ENCODE data around the gene LAMC2. TPM values are rescaled to one million over a fixed set of nuclear protein-coding genes. Genes with fewer than 3 reads are reported as not detected.

Gene LAMC2
- polyA plus RNA-seq, 3 donors, result not detected

DNA sequence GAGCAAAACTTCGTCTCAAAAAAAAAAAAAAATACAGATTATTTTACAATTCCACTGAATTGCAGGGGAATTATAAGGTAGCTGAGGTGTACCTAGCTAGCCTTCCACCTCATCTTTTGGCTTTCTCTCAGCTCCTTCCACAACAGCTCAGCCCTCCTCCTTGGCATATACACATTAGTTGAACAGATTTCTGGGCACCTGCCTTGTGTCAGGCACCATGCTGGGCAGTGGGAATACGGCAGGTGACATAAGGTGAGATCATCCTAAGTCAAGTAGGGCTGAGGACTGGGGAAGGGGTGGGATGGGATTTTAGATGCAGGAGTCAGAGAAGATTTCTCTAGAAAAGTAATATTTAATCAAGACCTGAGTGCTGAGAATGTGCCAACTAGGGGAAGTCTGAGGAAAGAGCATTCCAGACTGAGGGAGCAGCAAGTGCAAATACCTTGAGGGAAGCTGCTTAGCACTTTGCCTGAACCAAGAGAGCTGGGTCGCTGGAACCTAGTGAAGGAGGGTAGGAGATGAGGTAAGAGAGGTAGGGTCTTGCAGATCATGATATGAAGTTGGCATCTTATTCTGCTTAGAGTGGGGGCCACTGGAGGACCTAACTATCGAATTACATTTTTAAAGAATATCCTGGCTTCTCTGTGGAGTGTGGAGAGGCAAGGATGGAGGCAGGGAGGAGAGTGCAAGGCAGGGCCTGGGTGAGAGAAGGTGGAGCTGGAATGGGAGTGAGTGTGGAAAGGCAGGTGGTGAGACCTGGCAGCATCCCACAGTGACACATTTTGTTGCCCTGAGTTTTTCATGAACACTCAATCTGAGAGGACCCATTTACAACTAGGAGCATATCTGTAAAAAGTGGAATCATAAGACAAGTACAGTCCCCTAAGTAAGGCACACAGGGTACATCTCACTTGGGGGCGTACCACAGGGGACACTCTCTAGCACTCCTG lies 28.2 kb downstream of the LAMC2 start:
- no peak overlapping the region for H3K27ac Mint-ChIP-seq
- intact Hi-C loops (cut with micrococcal nuclease), result no loop called here
- H3K4me1 ChIP-seq (ENCODE audit: control insufficient read depth in 1 of 2, insufficient read depth in 2 of 2, low read length in 2 of 2), result no peaks in the 10 kb centered on the region

DNA sequence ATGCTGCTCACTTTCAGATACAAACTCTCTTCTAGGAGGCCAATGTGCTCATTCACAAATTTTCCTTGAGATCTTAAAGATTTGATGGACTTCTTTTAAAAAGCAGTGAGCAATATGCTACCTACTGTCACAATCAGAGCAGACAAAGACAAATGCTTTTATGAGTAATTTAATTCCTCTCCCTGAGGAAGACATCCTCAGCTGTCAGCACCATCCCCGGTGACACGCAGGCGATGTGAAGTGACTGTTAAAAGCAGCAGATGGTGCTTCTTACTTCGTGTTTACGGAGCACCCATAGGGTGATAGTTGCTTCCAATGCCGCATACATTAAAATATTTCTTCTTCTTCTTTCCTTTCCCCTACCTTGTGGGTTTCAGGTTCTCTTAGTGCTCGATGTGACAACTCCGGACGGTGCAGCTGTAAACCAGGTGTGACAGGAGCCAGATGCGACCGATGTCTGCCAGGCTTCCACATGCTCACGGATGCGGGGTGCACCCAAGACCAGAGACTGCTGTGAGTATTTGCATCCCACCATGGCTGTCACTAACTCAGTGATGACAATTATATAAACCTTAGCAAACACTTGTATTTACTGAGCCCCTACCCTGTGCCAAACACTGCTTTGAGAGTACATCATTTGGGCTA lies 29.1 kb downstream of the LAMC2 start:
- no peaks in the 10 kb centered on the region for H3K36me3 ChIP-seq (replicated peaks in 1 of 2; ENCODE audit: control insufficient read depth in 1 of 2, insufficient read depth in 2 of 2, low read length in 2 of 2)
- Mint-ChIP-seq H3K9me3 (no peaks in the 10 kb centered on the region), H3K36me3 (no peaks in the 10 kb centered on the region), H3K4me1 (peaks cover 5% of the 10 kb centered on the region), H3K27ac (no peak overlapping the region), H3K4me3 (no peak overlapping the region), H3K27me3 (ENCODE audit: low read depth in 3 of 3) (peaks cover 3 to 25% (median 19%) of the 10 kb centered on the region in 3 donors)
- peaks cover 0 to 6% of the 10 kb centered on the region in 2 donors for H3K27me3 ChIP-seq (ENCODE audit: control insufficient read depth in 2 of 2, insufficient read depth in 2 of 2, low read length in 2 of 2)
- H3K4me3 ChIP-seq (replicated peaks in 1 of 3; ENCODE audit: low read depth in 2 of 3, low read length in 3 of 3), result no peak overlapping the region
- 87% methylated on average over 10 of the region's 13 CpGs for WGBS (ENCODE audit: insufficient coverage)
- H2AFZ ChIP-seq (ENCODE audit: insufficient read depth, low read depth, low read length, poor library complexity, severe bottlenecking), result no peak overlapping the region
- no peaks in the 10 kb centered on the region for H3K4me1 ChIP-seq (ENCODE audit: control insufficient read depth in 1 of 2, insufficient read depth in 2 of 2, low read length in 2 of 2)
- no peaks in the 10 kb centered on the region for H3K79me2 ChIP-seq (ENCODE audit: insufficient read depth, low read length)
- H4K20me1 ChIP-seq (ENCODE audit: insufficient read depth, low read length), result no peaks in the 10 kb centered on the region
- no peak overlapping the region for H3K9ac ChIP-seq (ENCODE audit: insufficient read depth, low read length, poor library complexity, severe bottlenecking)
- H3K27ac ChIP-seq (ENCODE audit: low read depth in 1 of 2, low read length in 2 of 2), result no peak overlapping the region
- DNase-seq, result no peak
- no peak overlapping the region for H3K4me2 ChIP-seq (replicated peaks; ENCODE audit: extremely low read depth, low read length, poor library complexity, severe bottlenecking)
- no peaks in the 10 kb centered on the region for H3K9me3 ChIP-seq (replicated peaks in 1 of 2; ENCODE audit: control insufficient read depth in 1 of 2, insufficient read depth in 1 of 2, low read length in 2 of 2)
- intact Hi-C loops (cut with micrococcal nuclease), result no loop called here
- TF ChIP-seq, protein P1, sequence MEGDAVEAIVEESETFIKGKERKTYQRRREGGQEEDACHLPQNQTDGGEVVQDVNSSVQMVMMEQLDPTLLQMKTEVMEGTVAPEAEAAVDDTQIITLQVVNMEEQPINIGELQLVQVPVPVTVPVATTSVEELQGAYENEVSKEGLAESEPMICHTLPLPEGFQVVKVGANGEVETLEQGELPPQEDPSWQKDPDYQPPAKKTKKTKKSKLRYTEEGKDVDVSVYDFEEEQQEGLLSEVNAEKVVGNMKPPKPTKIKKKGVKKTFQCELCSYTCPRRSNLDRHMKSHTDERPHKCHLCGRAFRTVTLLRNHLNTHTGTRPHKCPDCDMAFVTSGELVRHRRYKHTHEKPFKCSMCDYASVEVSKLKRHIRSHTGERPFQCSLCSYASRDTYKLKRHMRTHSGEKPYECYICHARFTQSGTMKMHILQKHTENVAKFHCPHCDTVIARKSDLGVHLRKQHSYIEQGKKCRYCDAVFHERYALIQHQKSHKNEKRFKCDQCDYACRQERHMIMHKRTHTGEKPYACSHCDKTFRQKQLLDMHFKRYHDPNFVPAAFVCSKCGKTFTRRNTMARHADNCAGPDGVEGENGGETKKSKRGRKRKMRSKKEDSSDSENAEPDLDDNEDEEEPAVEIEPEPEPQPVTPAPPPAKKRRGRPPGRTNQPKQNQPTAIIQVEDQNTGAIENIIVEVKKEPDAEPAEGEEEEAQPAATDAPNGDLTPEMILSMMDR (IDR thresholded peaks at IDR 0.05), result no peak

More for the DNA sequence above, 28.2 kb downstream of the LAMC2 start:
- H3K36me3 Mint-ChIP-seq, result no peaks in the 10 kb centered on the region
- no peaks in the 10 kb centered on the region for H3K79me2 ChIP-seq (ENCODE audit: insufficient read depth, low read length)
- H3K4me1 Mint-ChIP-seq, result peaks cover 6% of the 10 kb centered on the region
- TF ChIP-seq, protein P1 (IDR thresholded peaks at IDR 0.05), result no peak
- no peaks in the 10 kb centered on the region for H4K20me1 ChIP-seq (ENCODE audit: insufficient read depth, low read length)
- no peak overlapping the region for H3K27ac ChIP-seq (ENCODE audit: low read depth in 1 of 2, low read length in 2 of 2)
- no peak for DNase-seq
- peaks cover 6 to 26% (median 19%) of the 10 kb centered on the region in 3 donors for H3K27me3 Mint-ChIP-seq (ENCODE audit: low read depth in 3 of 3)
- H2AFZ ChIP-seq (ENCODE audit: insufficient read depth, low read depth, low read length, poor library complexity, severe bottlenecking), result no peak overlapping the region
- no peak overlapping the region for H3K4me2 ChIP-seq (replicated peaks; ENCODE audit: extremely low read depth, low read length, poor library complexity, severe bottlenecking)
- no peak overlapping the region for H3K4me3 ChIP-seq (replicated peaks in 1 of 3; ENCODE audit: low read depth in 2 of 3, low read length in 3 of 3)
- no peak overlapping the region for H3K4me3 Mint-ChIP-seq
- H3K9me3 ChIP-seq (replicated peaks in 1 of 2; ENCODE audit: control insufficient read depth in 1 of 2, insufficient read depth in 1 of 2, low read length in 2 of 2), result no peaks in the 10 kb centered on the region
- peaks cover 0 to 6% of the 10 kb centered on the region in 2 donors for H3K27me3 ChIP-seq (ENCODE audit: control insufficient read depth in 2 of 2, insufficient read depth in 2 of 2, low read length in 2 of 2)
- H3K9me3 Mint-ChIP-seq, result no peaks in the 10 kb centered on the region
- 95% methylated on average over 2 of the region's 5 CpGs for WGBS (ENCODE audit: insufficient coverage)
- H3K36me3 ChIP-seq (replicated peaks in 1 of 2; ENCODE audit: control insufficient read depth in 1 of 2, insufficient read depth in 2 of 2, low read length in 2 of 2), result no peaks in the 10 kb centered on the region
- no peak overlapping the region for H3K9ac ChIP-seq (ENCODE audit: insufficient read depth, low read length, poor library complexity, severe bottlenecking)
